Liver (tissue), 9 donors: ENCODE measurements around the gene TSPEAR. TPM values are rescaled to one million over a fixed set of nuclear protein-coding genes. Genes with fewer than 3 reads are reported as not detected.

Experiments
- DNase-seq: peaks from one replicate; pipeline ENCODE4 v3.0.0-alpha.2; 2017; ENCODE audit warnings: low spot score
- H3K27ac ChIP-seq, 2 donors: one replicate each; pipeline ENCODE4 v1.7.0; 2013; ENCODE audit warnings: inconsistent platforms in 2 of 2, low read length in 2 of 2, control low read depth in 1 of 2, low read depth in 1 of 2, mild to moderate bottlenecking in 1 of 2
- H3K27me3 ChIP-seq, 4 donors: one replicate each; pipeline versions ENCODE4 v1.6.1 to v1.7.0; 2013; ENCODE audit warnings: low read length in 3 of 4, inconsistent platforms in 1 of 4, mild to moderate bottlenecking in 1 of 4, moderate library complexity in 1 of 4; ENCODE audit not compliant: control insufficient read depth in 4 of 4, insufficient read depth in 4 of 4
- H3K36me3 ChIP-seq, 4 donors: one replicate each; pipeline versions ENCODE4 v1.6.1 to v1.7.0; 2013; ENCODE audit warnings: low read length in 3 of 4, mild to moderate bottlenecking in 3 of 4, low read depth in 1 of 4, moderate library complexity in 1 of 4; ENCODE audit not compliant: control insufficient read depth in 4 of 4, insufficient read depth in 3 of 4
- H3K4me1 ChIP-seq, 4 donors: one replicate each; pipeline versions ENCODE4 v1.6.1 to v1.7.0; 2013; ENCODE audit warnings: low read length in 3 of 4, mild to moderate bottlenecking in 3 of 4, moderate library complexity in 1 of 4; ENCODE audit not compliant: control insufficient read depth in 4 of 4, insufficient read depth in 4 of 4
- H3K4me3 ChIP-seq, 3 donors: one replicate each; pipeline versions ENCODE4 v1.6.1 to v1.7.0; 2013; ENCODE audit warnings: low read length in 3 of 3, control low read depth in 1 of 3, low read depth in 1 of 3, mild to moderate bottlenecking in 1 of 3
- H3K9ac ChIP-seq, 2 donors: one replicate each; pipeline ENCODE4 v1.7.0; 2013; ENCODE audit warnings: low read length in 2 of 2, mild to moderate bottlenecking in 2 of 2, moderate library complexity in 2 of 2, control low read depth in 1 of 2, low read depth in 1 of 2
- H3K9me3 ChIP-seq, 4 donors: one replicate each; pipeline versions ENCODE4 v1.6.1 to v1.7.0; 2013; ENCODE audit warnings: low read length in 3 of 4; ENCODE audit not compliant: control insufficient read depth in 4 of 4
- EGR1 ChIP-seq, 2 donors: IDR thresholded peaks; 2 replicates each; pipeline ENCODE4 v1.6.1; 2016 to 2018; ENCODE audit warnings: antibody characterized with exemption in 2 of 2, low read depth in 2 of 2
- FOXA1 ChIP-seq: IDR thresholded peaks from 2 replicates; pipeline ENCODE4 v1.6.1; 2016; ENCODE audit warnings: antibody characterized with exemption
- FOXA2 ChIP-seq: IDR thresholded peaks from 2 replicates; pipeline ENCODE4 v1.6.1; 2016; ENCODE audit warnings: antibody characterized with exemption
- GABPA ChIP-seq, 2 donors: IDR thresholded peaks in 1 of 2; conservative IDR thresholded peaks in 1 of 2; 2 replicates each; pipeline ENCODE4 v1.6.1; 2016; ENCODE audit warnings: antibody characterized with exemption in 2 of 2, mild to moderate bottlenecking in 1 of 2, moderate library complexity in 1 of 2
- HNF4A ChIP-seq, 2 donors: conservative IDR thresholded peaks; 2 replicates each; pipeline ENCODE4 v1.6.1; 2016; ENCODE audit warnings: antibody characterized with exemption in 2 of 2, mild to moderate bottlenecking in 2 of 2
- HNF4G ChIP-seq: IDR thresholded peaks from 2 replicates; pipeline ENCODE4 v1.6.1; 2016; ENCODE audit warnings: antibody characterized with exemption
- JUND ChIP-seq, 2 donors: IDR thresholded peaks; 2 replicates each; pipeline ENCODE4 v1.6.1; 2016; ENCODE audit warnings: antibody characterized with exemption in 2 of 2
- NR2F2 ChIP-seq: IDR thresholded peaks from 2 replicates; pipeline ENCODE4 v1.6.1; 2016; ENCODE audit warnings: antibody characterized with exemption
- RAD21 ChIP-seq, 2 donors: IDR thresholded peaks; 2 replicates each; pipeline ENCODE4 v1.6.1; 2016; ENCODE audit warnings: antibody characterized with exemption in 2 of 2, mild to moderate bottlenecking in 2 of 2
- RXRA ChIP-seq, 2 donors: IDR thresholded peaks; 2 replicates each; pipeline ENCODE4 v1.6.1; 2017 to 2018; ENCODE audit warnings: antibody characterized with exemption in 2 of 2, mild to moderate bottlenecking in 1 of 2
- SP1 ChIP-seq: IDR thresholded peaks from 2 replicates; pipeline ENCODE4 v1.6.1; 2018; ENCODE audit warnings: antibody characterized with exemption, mild to moderate bottlenecking
- TAF1 ChIP-seq: conservative IDR thresholded peaks from 2 replicates; pipeline ENCODE4 v1.6.1; 2016; ENCODE audit warnings: antibody characterized with exemption, mild to moderate bottlenecking
- YY1 ChIP-seq: IDR thresholded peaks from 2 replicates; pipeline ENCODE4 v1.6.1; 2016; ENCODE audit warnings: antibody characterized with exemption, mild to moderate bottlenecking
- WGBS: extraction: QIAGEN DNeasy Blood & Tissue Kit; methylation state at CpG from one replicate; pipeline ENCODE4 v1.1.7; 2013; 5-methylcytosine and 5-hydroxymethylcytosine counted together
- polyA plus RNA-seq, 2 donors: library from polyadenylated mRNA; stranded (reverse) in 1 of 2; unstranded in 1 of 2; fragments of 200-250 nt in 1 of 2; fragments of >200 nt in 1 of 2; fragmentation: Nextera tagmentation in 1 of 2; extraction: Ambion mirVana in 1 of 2; gene quantifications; one replicate each; pipeline versions ENCODE4 v1.2.1 to v1.2.3, GENCODE V29; 2013 to 2015
- total RNA-seq, 2 donors: library from RNA; depleted of rRNA; stranded (reverse); fragments of >200 nt; gene quantifications; one replicate each; pipeline ENCODE4 v1.2.3, GENCODE V29; 2014
- TF ChIP-seq, protein P1 (sequence below): IDR thresholded peaks from 2 replicates; pipeline ENCODE4 v1.6.1; 2016; ENCODE audit warnings: antibody characterized with exemption
- TF ChIP-seq, protein P2 (sequence below): fragments of 150-350 bp; IDR thresholded peaks from 2 replicates; pipeline ENCODE4 v1.5.1; 2017; ENCODE audit warnings: improper control_type of control experiment, low read depth, low read length; ENCODE audit not compliant: missing input control
- TF ChIP-seq, protein P3 (sequence below): IDR thresholded peaks from 2 replicates; pipeline ENCODE4 v1.6.1; 2016; ENCODE audit warnings: antibody characterized with exemption
- TF ChIP-seq, protein P4 (sequence below): IDR thresholded peaks from 2 replicates; pipeline ENCODE4 v1.6.1; 2016; ENCODE audit warnings: antibody characterized with exemption, mild to moderate bottlenecking
- TF ChIP-seq, protein P5 (sequence below): IDR thresholded peaks from 2 replicates; pipeline ENCODE4 v1.6.1; 2016; ENCODE audit warnings: antibody characterized with exemption
- donor health status: healthy.
- donor health status: healthy.
- donor health status: healthy.
- donor health status: healthy.
- donor health status: healthy.

Gene TSPEAR
- total and polyA plus RNA-seq, 4 donors: under 0.01 to 0.14 (median 0.01) TPM; not detected in 1

DNA sequence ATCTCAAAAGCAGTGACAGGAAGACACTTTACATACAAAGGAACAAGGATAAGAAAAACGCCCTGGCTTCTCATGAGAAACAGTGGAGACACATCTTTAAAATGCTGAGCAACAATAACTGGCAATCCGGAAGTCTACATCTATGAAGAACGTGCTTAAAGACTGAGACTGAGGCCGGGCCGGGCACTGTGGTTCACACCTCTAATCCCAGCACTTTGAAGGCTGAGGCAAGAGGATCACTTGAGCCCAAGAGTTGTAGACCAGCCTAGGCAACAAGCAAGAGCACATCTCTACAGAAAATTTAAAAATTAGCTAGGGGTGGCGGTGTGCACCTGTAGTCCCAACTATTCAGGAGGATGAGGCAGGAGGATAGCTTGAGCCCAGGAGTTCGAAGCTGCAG is 27.3 kb downstream of the TSPEAR start:
- Histone ChIP-seq H3K9me3 (no peaks in the 10 kb centered on the region), H3K9ac (no peak overlapping the region), H3K27ac (no peak overlapping the region), H3K36me3 (no peaks in the 10 kb centered on the region), H3K4me3 (no peak overlapping the region), H3K27me3 (peaks cover 0 to 2% (median under 1%) of the 10 kb centered on the region in 4 donors), H3K4me1 (no peaks in the 10 kb centered on the region)
- 63% methylated on average over 7 of the region's 7 CpGs for WGBS
- TF ChIP-seq TAF1 (no peak), HNF4G (no peak), FOXA1 (no peak), HNF4A (conservative IDR thresholded peaks at IDR 0.05) (no peak), YY1 (no peak), SP1 (no peak), EGR1 (IDR thresholded peaks at IDR 0.05; ENCODE audit: low read depth in 2 of 2) (no peak), GABPA (IDR thresholded peaks at IDR 0.05 in 1 of 2, conservative IDR thresholded peaks at IDR 0.05 in 1 of 2) (no peak), NR2F2 (no peak), RXRA (IDR thresholded peaks at IDR 0.05) (no peak), RAD21 (IDR thresholded peaks at IDR 0.05) (no peak), JUND (IDR thresholded peaks at IDR 0.05) (no peak), FOXA2 (no peak)
- TF ChIP-seq, protein P1, sequence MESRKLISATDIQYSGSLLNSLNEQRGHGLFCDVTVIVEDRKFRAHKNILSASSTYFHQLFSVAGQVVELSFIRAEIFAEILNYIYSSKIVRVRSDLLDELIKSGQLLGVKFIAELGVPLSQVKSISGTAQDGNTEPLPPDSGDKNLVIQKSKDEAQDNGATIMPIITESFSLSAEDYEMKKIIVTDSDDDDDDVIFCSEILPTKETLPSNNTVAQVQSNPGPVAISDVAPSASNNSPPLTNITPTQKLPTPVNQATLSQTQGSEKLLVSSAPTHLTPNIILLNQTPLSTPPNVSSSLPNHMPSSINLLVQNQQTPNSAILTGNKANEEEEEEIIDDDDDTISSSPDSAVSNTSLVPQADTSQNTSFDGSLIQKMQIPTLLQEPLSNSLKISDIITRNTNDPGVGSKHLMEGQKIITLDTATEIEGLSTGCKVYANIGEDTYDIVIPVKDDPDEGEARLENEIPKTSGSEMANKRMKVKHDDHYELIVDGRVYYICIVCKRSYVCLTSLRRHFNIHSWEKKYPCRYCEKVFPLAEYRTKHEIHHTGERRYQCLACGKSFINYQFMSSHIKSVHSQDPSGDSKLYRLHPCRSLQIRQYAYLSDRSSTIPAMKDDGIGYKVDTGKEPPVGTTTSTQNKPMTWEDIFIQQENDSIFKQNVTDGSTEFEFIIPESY: no peak
- TF ChIP-seq, protein P2, sequence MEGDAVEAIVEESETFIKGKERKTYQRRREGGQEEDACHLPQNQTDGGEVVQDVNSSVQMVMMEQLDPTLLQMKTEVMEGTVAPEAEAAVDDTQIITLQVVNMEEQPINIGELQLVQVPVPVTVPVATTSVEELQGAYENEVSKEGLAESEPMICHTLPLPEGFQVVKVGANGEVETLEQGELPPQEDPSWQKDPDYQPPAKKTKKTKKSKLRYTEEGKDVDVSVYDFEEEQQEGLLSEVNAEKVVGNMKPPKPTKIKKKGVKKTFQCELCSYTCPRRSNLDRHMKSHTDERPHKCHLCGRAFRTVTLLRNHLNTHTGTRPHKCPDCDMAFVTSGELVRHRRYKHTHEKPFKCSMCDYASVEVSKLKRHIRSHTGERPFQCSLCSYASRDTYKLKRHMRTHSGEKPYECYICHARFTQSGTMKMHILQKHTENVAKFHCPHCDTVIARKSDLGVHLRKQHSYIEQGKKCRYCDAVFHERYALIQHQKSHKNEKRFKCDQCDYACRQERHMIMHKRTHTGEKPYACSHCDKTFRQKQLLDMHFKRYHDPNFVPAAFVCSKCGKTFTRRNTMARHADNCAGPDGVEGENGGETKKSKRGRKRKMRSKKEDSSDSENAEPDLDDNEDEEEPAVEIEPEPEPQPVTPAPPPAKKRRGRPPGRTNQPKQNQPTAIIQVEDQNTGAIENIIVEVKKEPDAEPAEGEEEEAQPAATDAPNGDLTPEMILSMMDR: no peak
- TF ChIP-seq, protein P3, sequence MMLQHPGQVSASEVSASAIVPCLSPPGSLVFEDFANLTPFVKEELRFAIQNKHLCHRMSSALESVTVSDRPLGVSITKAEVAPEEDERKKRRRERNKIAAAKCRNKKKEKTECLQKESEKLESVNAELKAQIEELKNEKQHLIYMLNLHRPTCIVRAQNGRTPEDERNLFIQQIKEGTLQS: no peak
- TF ChIP-seq, protein P4, sequence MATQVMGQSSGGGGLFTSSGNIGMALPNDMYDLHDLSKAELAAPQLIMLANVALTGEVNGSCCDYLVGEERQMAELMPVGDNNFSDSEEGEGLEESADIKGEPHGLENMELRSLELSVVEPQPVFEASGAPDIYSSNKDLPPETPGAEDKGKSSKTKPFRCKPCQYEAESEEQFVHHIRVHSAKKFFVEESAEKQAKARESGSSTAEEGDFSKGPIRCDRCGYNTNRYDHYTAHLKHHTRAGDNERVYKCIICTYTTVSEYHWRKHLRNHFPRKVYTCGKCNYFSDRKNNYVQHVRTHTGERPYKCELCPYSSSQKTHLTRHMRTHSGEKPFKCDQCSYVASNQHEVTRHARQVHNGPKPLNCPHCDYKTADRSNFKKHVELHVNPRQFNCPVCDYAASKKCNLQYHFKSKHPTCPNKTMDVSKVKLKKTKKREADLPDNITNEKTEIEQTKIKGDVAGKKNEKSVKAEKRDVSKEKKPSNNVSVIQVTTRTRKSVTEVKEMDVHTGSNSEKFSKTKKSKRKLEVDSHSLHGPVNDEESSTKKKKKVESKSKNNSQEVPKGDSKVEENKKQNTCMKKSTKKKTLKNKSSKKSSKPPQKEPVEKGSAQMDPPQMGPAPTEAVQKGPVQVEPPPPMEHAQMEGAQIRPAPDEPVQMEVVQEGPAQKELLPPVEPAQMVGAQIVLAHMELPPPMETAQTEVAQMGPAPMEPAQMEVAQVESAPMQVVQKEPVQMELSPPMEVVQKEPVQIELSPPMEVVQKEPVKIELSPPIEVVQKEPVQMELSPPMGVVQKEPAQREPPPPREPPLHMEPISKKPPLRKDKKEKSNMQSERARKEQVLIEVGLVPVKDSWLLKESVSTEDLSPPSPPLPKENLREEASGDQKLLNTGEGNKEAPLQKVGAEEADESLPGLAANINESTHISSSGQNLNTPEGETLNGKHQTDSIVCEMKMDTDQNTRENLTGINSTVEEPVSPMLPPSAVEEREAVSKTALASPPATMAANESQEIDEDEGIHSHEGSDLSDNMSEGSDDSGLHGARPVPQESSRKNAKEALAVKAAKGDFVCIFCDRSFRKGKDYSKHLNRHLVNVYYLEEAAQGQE: no peak
- TF ChIP-seq, protein P5, sequence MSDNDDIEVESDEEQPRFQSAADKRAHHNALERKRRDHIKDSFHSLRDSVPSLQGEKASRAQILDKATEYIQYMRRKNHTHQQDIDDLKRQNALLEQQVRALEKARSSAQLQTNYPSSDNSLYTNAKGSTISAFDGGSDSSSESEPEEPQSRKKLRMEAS: no peak
- no peak for DNase-seq
